AG04450 (cell line): ENCODE data around the gene ARHGAP26. TPM values are rescaled to one million over a fixed set of nuclear protein-coding genes. Genes with fewer than 3 reads are reported as not detected.

Source experiments
- CTCF ChIA-PET: fragments of 300-600, 350-600 bp; formaldehyde crosslinking; extraction: SDS; loops from one replicate; lab custom pipeline; 2022; ENCODE audit warnings: antibody characterized with exemption, inconsistent platforms; lab: Charles Lee
- POLR2A ChIA-PET: fragments of 350-600 bp; formaldehyde crosslinking; extraction: SDS; loops from one replicate; lab custom pipeline; 2021; ENCODE audit warnings: antibody characterized with exemption, inconsistent platforms; lab: Yijun Ruan, JAX
- DNase-seq: peaks from one replicate; pipeline ENCODE4 v3.0.0-alpha.2; 2011; ENCODE audit warnings: low read depth, low spot score
- H3K27ac ChIP-seq: one replicate; pipeline ENCODE4 v1.5.1; 2012; ENCODE audit warnings: low read depth, low read length, control low read depth
- H3K27me3 ChIP-seq: one replicate; pipeline ENCODE4 v1.6.0; 2012; ENCODE audit warnings: low read length; ENCODE audit not compliant: control insufficient read depth, insufficient read depth
- H3K4me3 ChIP-seq: 2 replicates; pipeline ENCODE4 v1.5.1; 2011; ENCODE audit warnings: mild to moderate bottlenecking, low read depth, low read length, control low read depth
- H3K9me3 ChIP-seq: 2 replicates; pipeline ENCODE4 v1.5.1; 2012; ENCODE audit warnings: low read length; ENCODE audit not compliant: control insufficient read depth, insufficient read depth
- CTCF ChIP-seq: IDR thresholded peaks from 2 replicates; pipeline ENCODE4 v1.5.1; 2011; ENCODE audit warnings: low read depth, low read length, control low read depth, inconsistent platforms
- polyA plus RNA-seq: library from polyadenylated mRNA; depleted of rRNA; stranded (reverse); fragments of >200 nt; gene quantifications from 2 replicates; pipeline ENCODE4 v1.2.3, GENCODE V29; 2011

The ARHGAP26 gene
- polyA plus RNA-seq, 1 experiment = 0.56 TPM

DNA sequence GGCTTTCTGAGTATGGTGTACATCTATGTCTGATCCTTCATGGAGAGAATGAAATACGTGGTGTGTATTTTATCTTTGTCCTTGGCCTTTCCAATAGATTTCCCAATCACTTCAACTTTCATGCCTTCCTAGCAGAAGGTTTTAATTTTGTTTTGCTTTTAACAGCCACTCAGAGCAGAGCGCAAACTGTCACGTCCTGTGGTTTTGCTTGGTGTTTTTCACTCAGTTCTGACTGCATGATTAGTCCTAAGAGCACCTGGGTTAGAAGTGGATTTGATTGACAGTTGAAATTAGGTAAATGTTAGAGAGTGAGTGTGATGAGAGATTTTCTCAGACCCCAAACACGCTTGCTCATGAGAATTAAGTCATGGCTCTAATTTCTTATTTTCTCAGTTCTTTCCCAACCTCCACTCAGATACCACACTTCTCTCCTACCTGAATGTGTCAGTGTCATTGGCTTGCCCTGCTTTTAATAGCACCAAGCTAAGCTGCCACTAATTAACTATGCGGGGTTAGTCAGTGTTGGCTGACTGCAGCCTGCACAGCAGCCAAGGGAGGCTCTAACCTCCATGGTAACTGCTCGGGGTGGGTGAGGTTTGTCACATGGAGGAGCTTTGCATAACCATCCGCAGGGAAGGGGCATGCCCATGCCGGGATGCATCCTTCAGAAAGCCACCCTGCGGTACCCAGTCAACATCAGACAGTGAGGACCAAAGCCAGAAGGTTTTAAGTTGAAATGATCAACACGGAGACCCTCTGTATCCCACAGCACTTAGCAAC lies 459.9 kb downstream of the ARHGAP26 start:
- no peaks in the 10 kb centered on the region for H3K9me3 ChIP-seq
- peak overlapping the region; percentile 11 for H3K27ac ChIP-seq
- no peaks in the 10 kb centered on the region for H3K27me3 ChIP-seq
- ChIA-PET CTCF (interaction anchor here (0.6 kb wide), 1 partner anchor 1336 kb away, joined by 6 read pairs; no protein-coding TSS in a partner anchor), POLR2A (no interaction called here)
- no peak for DNase-seq
- no peak for TF ChIP-seq CTCF
- H3K4me3 ChIP-seq = no peak overlapping the region

DNA sequence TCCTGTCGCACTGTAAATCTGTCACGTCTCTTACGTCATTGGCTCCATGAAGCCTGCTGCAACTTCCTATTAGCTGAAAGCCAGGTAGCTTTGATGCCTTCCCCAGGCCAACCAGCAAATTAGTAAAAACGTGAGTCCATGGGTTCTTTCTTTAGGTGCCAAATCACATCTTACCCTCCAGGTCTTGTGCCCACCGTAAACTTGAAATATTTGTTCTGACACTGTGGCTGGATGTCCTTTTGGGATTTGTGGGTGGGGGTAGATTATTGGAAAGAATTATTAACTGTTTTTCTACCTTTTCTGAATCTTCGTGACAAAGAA lies 460.5 kb downstream of the ARHGAP26 start:
- H3K27ac ChIP-seq = no peak overlapping the region
- no peak for TF ChIP-seq CTCF
- POLR2A ChIA-PET = no interaction called here

GRCh38 chr5:143231416-143231815 lies 461.2 kb downstream of the ARHGAP26 start:
- H3K4me3 ChIP-seq = no peak overlapping the region
- no peaks in the 10 kb centered on the region for H3K27me3 ChIP-seq
- TF ChIP-seq CTCF = no peak
- no peak overlapping the region for H3K27ac ChIP-seq
- POLR2A ChIA-PET = no interaction called here
- CTCF ChIA-PET = no interaction called here
- no peaks in the 10 kb centered on the region for H3K9me3 ChIP-seq
- DNase-seq = no peak

More for the DNA sequence above, 460.5 kb downstream of the ARHGAP26 start:
- CTCF ChIA-PET = no interaction called here
- no peak for DNase-seq
- H3K4me3 ChIP-seq = no peak overlapping the region
- no peaks in the 10 kb centered on the region for H3K27me3 ChIP-seq
- no peaks in the 10 kb centered on the region for H3K9me3 ChIP-seq

GRCh38 chr5:143231973-143232812 lies 462.0 kb downstream of the ARHGAP26 start:
- POLR2A ChIA-PET = interaction anchor here (0.6 kb wide), 1 partner anchor 568 kb away, joined by 4 read pairs; no protein-coding TSS in a partner anchor
- Histone ChIP-seq H3K27me3 (no peaks in the 10 kb centered on the region), H3K4me3 (no peak overlapping the region), H3K27ac (no peak overlapping the region), H3K9me3 (no peaks in the 10 kb centered on the region)
- DNase-seq = no peak
- CTCF ChIA-PET = no interaction called here
- TF ChIP-seq CTCF = no peak

DNA sequence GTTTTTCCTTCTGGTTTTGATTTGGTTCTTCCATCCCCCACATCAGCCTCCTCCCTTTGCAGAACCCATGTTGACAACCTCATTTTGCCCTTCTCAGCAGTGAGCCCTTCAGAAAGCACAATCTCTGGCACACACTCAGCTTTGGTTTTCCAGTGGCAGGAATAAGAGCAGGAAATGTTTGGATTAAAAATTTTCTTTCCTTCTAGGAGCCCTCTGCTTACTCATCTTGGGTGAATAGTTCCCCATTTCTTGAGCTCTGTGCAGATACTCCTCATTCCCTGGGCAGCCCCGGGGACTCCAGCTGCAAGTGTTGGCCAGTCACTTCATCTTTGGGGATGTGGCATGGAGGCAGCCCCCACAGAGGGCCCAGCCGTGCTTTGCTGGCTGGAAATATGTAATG lies 462.9 kb downstream of the ARHGAP26 start:
- ChIA-PET POLR2A (no interaction called here), CTCF (no interaction called here)
- Histone ChIP-seq H3K4me3 (no peak overlapping the region), H3K27me3 (no peaks in the 10 kb centered on the region), H3K9me3 (no peaks in the 10 kb centered on the region), H3K27ac (peak overlapping the region; percentile 52)
- no peak for TF ChIP-seq CTCF
- no peak for DNase-seq
